Upper lobe of right lung (tissue), 1 donor: ENCODE results near the gene PKD2. TPM values are rescaled to one million over a fixed set of nuclear protein-coding genes. Genes with fewer than 3 reads are reported as not detected.

Experiments used
- ATAC-seq: fragments of 200-7000 bp; cut with Tn5 transposase; one replicate; pipeline ENCODE4 v1.9.1; 2020; ENCODE audit warnings: mild to moderate bottlenecking, moderate library complexity
- DNase-seq: peaks from one replicate; pipeline ENCODE4 v3.0.0-alpha.2; 2020
- H3K27ac ChIP-seq: fragments of 200-600 bp; one replicate; pipeline ENCODE4 v1.8.0; 2022
- H3K27me3 ChIP-seq: fragments of 200-600 bp; one replicate; pipeline ENCODE4 v1.8.0; 2022; ENCODE audit warnings: mild to moderate bottlenecking
- H3K36me3 ChIP-seq: fragments of 200-600 bp; one replicate; pipeline ENCODE4 v1.8.0; 2022
- H3K4me1 ChIP-seq: fragments of 200-600 bp; one replicate; pipeline ENCODE4 v1.8.0; 2022
- H3K4me3 ChIP-seq: fragments of 200-600 bp; one replicate; pipeline ENCODE4 v1.8.0; 2022; ENCODE audit warnings: mild to moderate bottlenecking
- H3K9me3 ChIP-seq: fragments of 200-600 bp; one replicate; pipeline ENCODE4 v1.8.0; 2022
- intact Hi-C: fragments of 100-400 bp; cut with DNase I; formaldehyde crosslinking; loops from one replicate; pipeline ENCODE4 v1.11.0; 2022
- total RNA-seq: library from RNA; stranded (reverse); fragmentation: NEBNext Ultra II Directional; extraction: Animal tissue kit (Norgen Biotek cat#: 25700); gene quantifications from one replicate; pipeline ENCODE4 v1.2.1, GENCODE V29; 2021
- TF ChIP-seq, protein P1 (sequence below): fragments of 200-600 bp; IDR thresholded peaks from one replicate; pipeline ENCODE4 v1.8.0; 2022; ENCODE audit warnings: antibody characterized with exemption
- donor health status: DM: no; HTN: yes; CAD: no; lungs with severe emphysema.

Gene PKD2
- total RNA-seq, 1 donor from 2014 or later: 37.8 TPM

DNA sequence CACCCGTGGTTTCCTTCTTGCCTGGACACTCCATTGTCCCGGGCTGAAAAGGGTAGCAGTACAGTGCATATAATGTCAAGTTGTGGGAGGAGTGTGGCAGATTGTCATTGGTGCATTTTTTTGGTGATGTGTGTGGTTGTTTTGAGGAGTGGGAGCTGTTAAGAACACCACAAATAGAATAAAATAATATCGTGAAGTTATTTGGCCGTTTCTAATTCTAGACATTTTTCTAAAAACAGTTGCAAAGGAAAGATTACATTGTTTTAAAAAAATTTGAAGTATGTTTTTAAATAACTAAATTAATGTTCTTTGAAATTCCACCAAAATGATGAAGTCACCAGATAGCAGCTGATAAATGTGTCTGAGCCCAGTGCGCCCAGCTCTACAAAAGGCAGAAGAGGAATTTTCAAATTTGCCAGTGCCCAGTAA lies 1.3 kb downstream of the PKD2 start:
- DNase-seq: no peak
- H3K4me1 ChIP-seq: peaks cover 32% of the 10 kb centered on the region
- ATAC-seq: no peak
- intact Hi-C loops: no loop called here
- H3K27me3 ChIP-seq: no peaks in the 10 kb centered on the region
- H3K4me3 ChIP-seq: peak overlapping the region; percentile 77
- no peaks in the 10 kb centered on the region for H3K9me3 ChIP-seq
- TF ChIP-seq, protein P1, sequence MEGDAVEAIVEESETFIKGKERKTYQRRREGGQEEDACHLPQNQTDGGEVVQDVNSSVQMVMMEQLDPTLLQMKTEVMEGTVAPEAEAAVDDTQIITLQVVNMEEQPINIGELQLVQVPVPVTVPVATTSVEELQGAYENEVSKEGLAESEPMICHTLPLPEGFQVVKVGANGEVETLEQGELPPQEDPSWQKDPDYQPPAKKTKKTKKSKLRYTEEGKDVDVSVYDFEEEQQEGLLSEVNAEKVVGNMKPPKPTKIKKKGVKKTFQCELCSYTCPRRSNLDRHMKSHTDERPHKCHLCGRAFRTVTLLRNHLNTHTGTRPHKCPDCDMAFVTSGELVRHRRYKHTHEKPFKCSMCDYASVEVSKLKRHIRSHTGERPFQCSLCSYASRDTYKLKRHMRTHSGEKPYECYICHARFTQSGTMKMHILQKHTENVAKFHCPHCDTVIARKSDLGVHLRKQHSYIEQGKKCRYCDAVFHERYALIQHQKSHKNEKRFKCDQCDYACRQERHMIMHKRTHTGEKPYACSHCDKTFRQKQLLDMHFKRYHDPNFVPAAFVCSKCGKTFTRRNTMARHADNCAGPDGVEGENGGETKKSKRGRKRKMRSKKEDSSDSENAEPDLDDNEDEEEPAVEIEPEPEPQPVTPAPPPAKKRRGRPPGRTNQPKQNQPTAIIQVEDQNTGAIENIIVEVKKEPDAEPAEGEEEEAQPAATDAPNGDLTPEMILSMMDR: no peak
- H3K27ac ChIP-seq: no peak overlapping the region
- H3K36me3 ChIP-seq: no peaks in the 10 kb centered on the region

- no peaks in the 10 kb centered on the region for H3K36me3 ChIP-seq
- intact Hi-C loops: no loop called here
- no peak overlapping the region for H3K27ac ChIP-seq
- DNase-seq: no peak
- peaks cover 32% of the 10 kb centered on the region for H3K4me1 ChIP-seq
- peak overlapping the region; percentile 77 for H3K4me3 ChIP-seq
- no peak for ATAC-seq
- H3K27me3 ChIP-seq: no peaks in the 10 kb centered on the region
- TF ChIP-seq, protein P1: no peak
- H3K9me3 ChIP-seq: no peaks in the 10 kb centered on the region
Observed at GRCh38 chr4:88009871-88010270, 2.4 kb downstream of the PKD2 start.

GRCh38 chr4:88010966-88011365 lies 3.5 kb downstream of the PKD2 start:
- peaks cover 36% of the 10 kb centered on the region for H3K4me1 ChIP-seq
- ATAC-seq (no peak), DNase-seq (no peak)
- H3K9me3 ChIP-seq: no peaks in the 10 kb centered on the region
- no peaks in the 10 kb centered on the region for H3K36me3 ChIP-seq
- no peak overlapping the region for H3K27ac ChIP-seq
- intact Hi-C loops: no loop called here
- TF ChIP-seq, protein P1: no peak
- H3K27me3 ChIP-seq: no peaks in the 10 kb centered on the region
- no peak overlapping the region for H3K4me3 ChIP-seq

- peaks cover 36% of the 10 kb centered on the region for H3K4me1 ChIP-seq
Observed at GRCh38 chr4:88012647-88013046, 5.2 kb downstream of the PKD2 start.

GRCh38 chr4:88014386-88014905 lies 7.0 kb downstream of the PKD2 start:
- H3K27ac ChIP-seq: no peak overlapping the region
- H3K36me3 ChIP-seq: no peaks in the 10 kb centered on the region
- ATAC-seq (no peak), DNase-seq (no peak)
- no peaks in the 10 kb centered on the region for H3K9me3 ChIP-seq
- intact Hi-C loops: no loop called here
- peaks cover 33% of the 10 kb centered on the region for H3K4me1 ChIP-seq
- no peak overlapping the region for H3K4me3 ChIP-seq
- no peaks in the 10 kb centered on the region for H3K27me3 ChIP-seq
- TF ChIP-seq, protein P1: no peak

More at GRCh38 chr4:88012647-88013046, 5.2 kb downstream of the PKD2 start:
- DNase-seq: no peak
- peak; percentile 26 for ATAC-seq
- H3K27me3 ChIP-seq: no peaks in the 10 kb centered on the region
- no peaks in the 10 kb centered on the region for H3K9me3 ChIP-seq
- H3K27ac ChIP-seq: no peak overlapping the region
- H3K4me3 ChIP-seq: no peak overlapping the region
- intact Hi-C loops: no loop called here
- H3K36me3 ChIP-seq: no peaks in the 10 kb centered on the region
- TF ChIP-seq, protein P1: no peak
